Renal cortical epithelial cell (primary cell): ENCODE measurements around the gene MYRFL. TPM values are rescaled to one million over a fixed set of nuclear protein-coding genes. Genes with fewer than 3 reads are reported as not detected.
A peak's percentile ranks its signal among the peaks of the same experiment; 100 is the strongest.

ENCODE experiments used
- DNase-seq: peaks from one replicate; pipeline ENCODE4 v3.0.0-alpha.2; 2011; ENCODE audit warnings: low read depth
- total RNA-seq: library from RNA; depleted of rRNA; stranded (reverse); fragments of >200 nt; gene quantifications from 2 replicates; pipeline ENCODE4 v1.2.3, GENCODE V29; 2014

MYRFL gene
- total RNA-seq, 1 donor from 2014 or later = 1.0 TPM

GRCh38 chr12:69896653-69897381 is 71.8 kb downstream of the MYRFL start:
- DNase-seq = no peak

DNA sequence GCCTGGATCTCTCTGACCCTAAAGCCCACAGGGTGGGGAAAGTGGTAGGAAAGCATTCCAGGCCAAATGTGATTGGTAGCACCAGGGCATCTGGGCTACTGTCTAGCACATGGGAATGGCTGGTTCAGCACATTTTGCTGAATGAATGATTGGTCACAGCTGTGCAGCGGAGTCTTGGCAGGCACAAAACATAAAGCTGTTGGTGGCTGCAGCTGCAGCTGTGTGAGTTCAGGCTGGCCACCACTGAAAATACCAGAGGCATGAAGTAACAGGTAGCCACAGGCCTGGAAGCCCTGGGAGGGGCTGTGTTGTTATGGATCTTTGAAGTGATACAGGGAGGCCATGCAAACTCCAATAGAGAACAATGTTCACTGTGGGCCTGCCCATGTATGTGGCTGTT is 72.7 kb downstream of the MYRFL start:
- DNase-seq = peak; percentile 77

DNA sequence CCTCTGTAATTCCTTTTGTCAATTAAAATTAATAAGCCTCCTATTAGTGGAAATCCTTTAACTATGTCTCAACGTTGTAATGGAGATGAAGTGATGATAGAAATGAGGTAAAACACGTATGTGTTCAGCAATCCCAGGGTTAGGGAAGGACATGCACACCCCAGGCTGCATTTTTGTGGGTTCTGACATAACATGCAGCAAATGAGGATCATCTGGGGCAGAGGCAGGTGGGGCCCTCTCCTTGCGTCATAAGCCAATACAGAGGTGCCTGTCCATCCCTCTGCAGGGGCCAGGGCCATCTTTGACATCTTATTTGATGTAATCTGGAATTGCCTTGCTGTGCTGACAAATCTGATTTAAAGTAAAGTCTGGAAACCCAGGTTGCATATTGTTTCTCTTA is 73.2 kb downstream of the MYRFL start:
- DNase-seq = no peak

- peak; percentile 59 for DNase-seq
These were observed 75.7 kb downstream of the MYRFL start for GRCh38 chr12:69900720-69901131.

DNA sequence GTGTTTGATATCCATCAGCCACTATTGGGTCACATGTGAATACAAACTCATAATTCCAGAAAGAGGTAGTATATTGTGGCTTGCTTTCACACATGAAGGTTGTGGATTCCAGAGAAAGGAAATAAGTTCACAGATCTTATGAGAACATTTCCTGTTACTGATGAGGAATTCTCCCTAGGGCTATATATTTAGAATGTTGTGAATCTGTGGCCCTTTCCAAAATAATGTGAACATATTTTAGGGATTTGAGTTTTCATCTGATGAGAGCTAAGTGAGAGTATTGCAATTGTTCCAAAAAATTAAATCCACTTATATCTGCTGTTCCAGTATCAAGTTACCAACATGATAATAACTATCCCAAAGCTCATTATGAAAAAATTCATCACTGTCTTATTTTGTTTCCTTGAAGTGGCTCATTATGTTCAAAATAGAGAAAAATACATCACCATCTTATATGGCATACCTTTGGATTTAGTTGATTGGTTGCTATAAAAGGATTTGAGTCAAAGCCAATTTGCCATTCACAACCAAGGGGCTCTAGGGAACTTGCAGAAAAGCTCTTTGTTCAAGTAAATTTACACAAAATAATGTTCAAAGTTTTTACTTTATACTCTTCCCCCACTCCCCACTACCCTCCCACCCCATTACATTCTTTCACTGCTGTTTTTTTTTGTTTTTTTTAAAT is 76.3 kb downstream of the MYRFL start:
- no peak for DNase-seq

DNA sequence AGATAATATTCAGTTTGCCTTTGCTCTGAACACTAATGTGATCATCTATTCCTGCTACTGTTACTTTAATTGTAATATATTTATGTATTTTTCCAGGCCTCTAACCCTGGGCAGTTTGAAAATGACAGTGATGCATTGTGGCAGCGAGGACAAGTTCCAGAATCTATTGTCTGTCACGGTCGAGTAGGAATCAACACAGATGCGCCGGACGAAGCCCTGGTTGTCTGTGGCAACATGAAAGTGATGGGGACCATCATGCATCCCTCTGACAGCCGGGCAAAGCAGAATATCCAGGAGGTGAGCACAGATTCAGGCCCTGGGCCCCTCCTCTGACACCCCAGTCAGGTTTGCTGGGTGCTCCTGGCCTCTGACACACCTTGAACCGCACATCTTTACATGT is 78.5 kb downstream of the MYRFL start:
- DNase-seq = no peak

DNA sequence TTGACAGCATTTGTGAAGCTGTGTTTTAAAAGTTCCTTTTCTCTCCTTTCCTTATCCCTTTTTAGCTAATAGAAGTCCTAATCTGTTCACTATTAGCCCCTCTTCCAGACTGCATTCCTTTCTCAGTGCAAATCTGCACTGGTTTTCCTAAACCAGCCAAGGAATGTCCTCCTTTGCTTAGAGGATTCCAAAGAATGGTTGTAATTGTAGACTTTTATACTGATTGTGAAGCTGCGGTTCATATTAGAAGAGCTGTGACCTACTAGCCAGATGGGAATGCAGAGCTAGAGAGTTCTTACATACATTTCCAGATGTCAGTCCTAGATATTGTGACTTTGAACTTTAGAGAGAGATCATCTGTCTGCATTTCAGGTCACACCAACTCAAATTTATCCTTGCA is 79.8 kb downstream of the MYRFL start:
- no peak for DNase-seq

- DNase-seq = no peak
These were observed 80.8 kb downstream of the MYRFL start for GRCh38 chr12:69905801-69906200.

DNA sequence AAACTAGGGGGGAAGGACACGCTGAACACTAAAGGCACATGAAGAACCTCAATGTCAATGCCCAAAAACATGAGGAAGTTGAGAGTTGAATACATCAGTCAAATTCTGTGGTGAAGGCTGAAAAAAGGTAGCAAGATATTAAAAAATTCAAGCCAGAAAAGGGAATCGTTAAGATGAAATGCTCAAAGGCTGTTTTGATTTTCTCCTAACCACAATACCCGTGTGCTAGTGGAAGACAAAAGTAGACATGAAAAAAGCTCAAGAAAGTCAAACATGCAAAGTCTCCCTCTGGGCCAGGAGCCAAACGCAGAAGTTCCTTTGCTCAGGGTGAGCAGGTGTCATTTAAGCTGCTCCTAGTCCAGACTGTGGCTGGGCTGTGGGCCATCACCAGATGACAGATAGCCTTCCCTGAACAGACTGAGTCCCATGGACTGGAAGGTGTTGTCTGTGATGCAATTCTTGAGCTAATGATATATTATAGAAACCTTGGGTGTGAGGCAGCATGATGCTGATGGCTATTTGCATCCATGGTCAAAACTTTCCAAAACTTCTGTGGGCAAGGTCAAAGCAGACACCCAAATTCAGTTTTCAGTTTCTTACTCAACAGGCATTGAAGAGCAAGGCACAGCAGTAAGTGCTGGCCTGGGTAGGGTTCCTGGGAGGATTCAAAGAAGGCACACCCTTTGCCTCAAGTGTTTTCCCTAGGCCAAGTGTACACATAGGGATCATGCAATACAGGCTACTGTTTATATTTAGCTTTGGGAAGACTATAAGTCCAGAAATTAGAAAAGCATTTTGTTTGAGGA is 81.6 kb downstream of the MYRFL start:
- no peak for DNase-seq

- DNase-seq = peak; percentile 7
These were observed 83.2 kb downstream of the MYRFL start for GRCh38 chr12:69908203-69908602.

DNA sequence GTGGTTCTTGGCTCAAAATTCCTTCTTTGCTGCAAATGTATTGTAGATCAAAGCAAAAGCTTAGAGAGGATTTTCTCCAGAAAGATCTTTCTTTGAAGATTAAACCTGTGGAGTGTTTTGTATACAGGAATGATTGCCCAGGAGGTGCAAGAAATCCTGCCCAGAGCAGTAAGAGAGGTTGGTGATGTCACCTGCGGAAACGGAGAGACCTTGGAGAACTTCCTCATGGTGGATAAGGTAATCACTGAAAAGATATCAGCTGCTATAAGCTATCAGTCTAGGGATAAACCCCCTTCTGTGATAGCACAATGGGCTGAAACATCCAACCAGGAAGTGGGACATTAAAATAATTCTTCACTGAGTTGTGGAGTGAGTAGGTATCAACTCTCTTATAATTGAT is 85.7 kb downstream of the MYRFL start:
- no peak for DNase-seq

GRCh38 chr12:69913526-69913925 is 88.5 kb downstream of the MYRFL start:
- DNase-seq = no peak

GRCh38 chr12:69915964-69916363 is 90.9 kb downstream of the MYRFL start:
- DNase-seq = no peak

GRCh38 chr12:69916544-69917235 is 91.7 kb downstream of the MYRFL start:
- no peak for DNase-seq

- DNase-seq = no peak
These were observed 93.3 kb downstream of the MYRFL start for GRCh38 chr12:69918287-69918686.

- DNase-seq = no peak
These were observed 94.5 kb downstream of the MYRFL start for GRCh38 chr12:69919495-69919894.

DNA sequence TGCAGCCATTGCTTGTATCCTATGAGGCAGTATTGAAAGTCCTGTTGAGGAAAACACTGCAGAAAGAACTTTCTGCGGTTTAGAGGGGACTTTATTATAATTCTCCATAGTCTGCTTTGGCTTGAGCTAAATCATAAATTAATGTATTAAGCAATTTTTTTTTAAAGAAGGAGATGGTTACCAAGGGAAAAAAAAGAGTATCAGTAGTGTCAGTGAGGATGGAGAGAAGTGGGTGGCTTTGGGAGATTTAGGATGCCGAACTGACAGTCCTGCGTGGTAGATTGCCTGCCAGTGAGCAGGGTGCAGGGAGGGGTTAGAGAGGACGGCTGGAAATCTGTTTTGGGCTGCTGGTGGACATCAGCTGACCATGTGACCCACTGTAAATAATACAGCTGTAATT is 96.8 kb downstream of the MYRFL start:
- DNase-seq = no peak

DNA sequence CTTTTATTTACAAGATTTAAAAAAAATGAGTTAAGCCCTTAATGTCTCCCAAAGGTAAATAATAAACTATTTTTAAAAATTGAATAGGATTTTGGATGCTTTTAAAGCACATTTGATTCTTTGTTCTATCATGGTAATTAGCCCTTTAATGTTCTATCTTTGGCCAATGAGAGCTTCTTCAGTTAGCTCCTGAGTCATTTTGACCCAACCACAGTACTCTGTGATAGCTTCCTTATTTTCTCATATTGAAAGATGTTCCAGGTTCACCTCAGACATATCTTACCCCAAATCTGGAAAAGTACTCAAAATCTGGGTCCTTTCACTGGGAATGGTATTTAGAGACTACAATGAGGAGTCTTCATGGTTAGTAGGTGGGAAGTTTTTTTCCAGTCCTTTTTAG is 98.0 kb downstream of the MYRFL start:
- DNase-seq = no peak

DNA sequence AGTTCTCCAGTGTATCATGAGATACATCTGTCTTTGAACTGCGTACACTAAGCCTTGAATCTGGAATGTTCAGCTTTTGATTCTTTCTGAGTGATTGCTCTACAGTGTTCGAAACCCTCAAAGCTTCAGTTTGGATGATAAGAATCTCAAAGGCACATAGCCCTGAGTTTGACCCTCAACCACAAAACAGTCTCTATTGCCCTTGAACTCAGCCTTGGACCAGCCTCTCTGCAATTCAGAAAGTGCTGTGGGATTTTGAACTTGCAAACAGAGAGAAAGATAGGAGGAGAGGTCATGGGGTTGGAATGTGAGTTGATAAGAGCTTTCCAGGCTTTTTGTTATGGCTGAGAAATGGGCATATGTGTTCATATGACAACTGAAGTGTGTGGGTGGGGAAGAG is 100.3 kb downstream of the MYRFL start:
- DNase-seq = no peak

DNA sequence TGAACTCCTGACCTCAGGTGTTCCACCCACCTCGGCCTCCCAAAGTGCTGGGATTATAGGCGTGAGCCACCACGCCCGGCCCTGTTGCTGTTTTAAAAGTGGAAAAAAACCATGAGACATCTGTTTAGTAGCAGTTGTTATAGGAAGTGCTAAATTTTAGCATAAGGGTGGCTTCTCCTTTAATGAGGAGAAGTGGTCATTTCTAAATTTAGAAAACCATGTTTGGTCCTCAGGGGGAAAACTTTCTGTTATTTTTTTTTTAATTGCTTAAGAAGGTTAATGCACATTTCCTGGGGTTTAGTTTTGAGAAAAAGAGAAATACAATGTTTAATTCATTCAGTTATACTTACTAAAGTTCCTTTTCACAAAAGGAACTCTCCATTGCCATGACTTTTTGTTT is 102.1 kb downstream of the MYRFL start:
- DNase-seq = no peak

GRCh38 chr12:69929125-69929524 is 104.1 kb downstream of the MYRFL start:
- DNase-seq = peak; percentile 12

GRCh38 chr12:69929531-69929930 is 104.5 kb downstream of the MYRFL start:
- DNase-seq = no peak
